Ramos (cell line): ENCODE data around the gene ARID5A.
"Not testable (repeated sequence)": the region's sequence is repeated elsewhere in the genome, so short reads cannot be mapped to it uniquely, and the experiment has no call there.

ENCODE experiments used
- in situ Hi-C: fragments of 300-500 bp; cut with MboI; formaldehyde crosslinking; loops from one replicate; pipeline ENCODE4 v1.14.3; 2022; ENCODE audit warnings: low sequenced_read_pairs; ENCODE audit not compliant: unreplicated experiment

Gene ARID5A

GRCh38 chr2:96552315-96553175 lies 16.0 kb downstream of the ARID5A start:
- in situ Hi-C loops = no loop called here

- in situ Hi-C loops = no loop called here
Measured at GRCh38 chr2:96553176-96553956, 16.8 kb downstream of the ARID5A start.

GRCh38 chr2:96553957-96554292 lies 17.4 kb downstream of the ARID5A start:
- in situ Hi-C loops = not testable (repeated sequence)

- in situ Hi-C loops = no loop called here
Measured at GRCh38 chr2:96554293-96555145, 18.0 kb downstream of the ARID5A start.

GRCh38 chr2:96555146-96555610 lies 18.6 kb downstream of the ARID5A start:
- in situ Hi-C loops = no loop called here

- in situ Hi-C loops = no loop called here
Measured at GRCh38 chr2:96556441-96557330, 20.1 kb downstream of the ARID5A start.

- in situ Hi-C loops = not testable (repeated sequence)
Measured at GRCh38 chr2:96557421-96557820, 20.9 kb downstream of the ARID5A start.

- in situ Hi-C loops = no loop called here
Measured at GRCh38 chr2:96558061-96558460, 21.5 kb downstream of the ARID5A start.

GRCh38 chr2:96558485-96558884 lies 21.9 kb downstream of the ARID5A start:
- in situ Hi-C loops = no loop called here

GRCh38 chr2:96564026-96564425 lies 27.5 kb downstream of the ARID5A start:
- in situ Hi-C loops = no loop called here

GRCh38 chr2:96564563-96564962 lies 28.0 kb downstream of the ARID5A start:
- in situ Hi-C loops = no loop called here

GRCh38 chr2:96565111-96565510 lies 28.6 kb downstream of the ARID5A start:
- in situ Hi-C loops = no loop called here

- in situ Hi-C loops = no loop called here
Measured at GRCh38 chr2:96568094-96568493, 31.5 kb downstream of the ARID5A start.

- in situ Hi-C loops = no loop called here
Measured at GRCh38 chr2:96574364-96574763, 37.8 kb downstream of the ARID5A start.

- in situ Hi-C loops = no loop called here
Measured at GRCh38 chr2:96575785-96576456, 39.4 kb downstream of the ARID5A start.

GRCh38 chr2:96577501-96577900 lies 40.9 kb downstream of the ARID5A start:
- in situ Hi-C loops = no loop called here

GRCh38 chr2:96578731-96579130 lies 42.2 kb downstream of the ARID5A start:
- in situ Hi-C loops = no loop called here

- in situ Hi-C loops = no loop called here
Measured at GRCh38 chr2:96579422-96579821, 42.9 kb downstream of the ARID5A start.

- in situ Hi-C loops = no loop called here
Measured at GRCh38 chr2:96580771-96581170, 44.2 kb downstream of the ARID5A start.
